Activated CD8-positive, alpha-beta T cell treated with anti-CD3 and anti-CD28 coated beads for 36 hours (primary cell): ENCODE results near the gene TMEM161A. TPM values are rescaled to one million over a fixed set of nuclear protein-coding genes. Genes with fewer than 3 reads are reported as not detected.

Experiments used
- ATAC-seq: fragments of 200-7000 bp; cut with Tn5 transposase; one replicate; pipeline ENCODE4 v1.10.0; 2021; ENCODE audit warnings: mild to moderate bottlenecking, moderate library complexity
- CTCF ChIA-PET: fragments of 350-600 bp; sonication (Branson Sonifier 250); formaldehyde crosslinking; loops from one replicate; lab custom pipeline; 2021; ENCODE audit warnings: antibody characterized with exemption; lab: Charles Lee
- POLR2A ChIA-PET: fragments of 350-600 bp; sonication (Branson Sonifier 250); formaldehyde crosslinking; loops from one replicate; lab custom pipeline; 2021; ENCODE audit warnings: antibody characterized with exemption; lab: Charles Lee
- DNase-seq: peaks from one replicate; pipeline ENCODE4 v3.0.0-alpha.2; 2020
- H3K27ac Mint-ChIP-seq: one replicate; pipeline ENCODE4 v1.8.0; 2021; ENCODE audit warnings: mild to moderate bottlenecking, mixed read lengths
- H3K27me3 Mint-ChIP-seq: one replicate; pipeline ENCODE4 v1.8.0; 2021; ENCODE audit warnings: mixed read lengths
- H3K36me3 Mint-ChIP-seq: one replicate; pipeline ENCODE4 v1.8.0; 2021; ENCODE audit warnings: low read depth, mixed read lengths
- H3K4me1 Mint-ChIP-seq: one replicate; pipeline ENCODE4 v1.8.0; 2021; ENCODE audit warnings: low read depth, mixed read lengths
- H3K4me3 Mint-ChIP-seq: one replicate; pipeline ENCODE4 v1.8.0; 2021; ENCODE audit warnings: mild to moderate bottlenecking, moderate library complexity, mixed read lengths
- H3K9me3 Mint-ChIP-seq: one replicate; pipeline ENCODE4 v1.8.0; 2021; ENCODE audit warnings: mixed read lengths
- CTCF ChIP-seq: fragments of 200-600 bp; IDR thresholded peaks from one replicate; pipeline ENCODE4 v1.8.0; 2022; ENCODE audit warnings: antibody characterized with exemption, mild to moderate bottlenecking
- intact Hi-C: fragments of 100-400 bp; cut with micrococcal nuclease; formaldehyde crosslinking; loops from one replicate; pipeline ENCODE4 v1.10.0; 2022
- total RNA-seq, 2 experiments: library from RNA; stranded (reverse); gene quantifications; one replicate each; pipeline ENCODE4 v1.2.3, GENCODE V29; 2021

Gene TMEM161A
- total RNA-seq, 2 experiments from 2014 or later = 24.4 to 26.2 TPM

GRCh38 chr19:19078801-19079200, 59.5 kb downstream of the TMEM161A start:
- ChIA-PET CTCF (no interaction called here), POLR2A (interaction anchor here (1.2 kb wide), 1 partner anchor 10 kb away, joined by 5 read pairs; no protein-coding TSS in a partner anchor)
- DNase-seq (no peak), ATAC-seq (no peak)
- no peak overlapping the region for H3K27ac Mint-ChIP-seq
- H3K36me3 Mint-ChIP-seq = peaks cover 3% of the 10 kb centered on the region
- no peaks in the 10 kb centered on the region for H3K27me3 Mint-ChIP-seq
- intact Hi-C loops = no loop called here
- H3K4me3 Mint-ChIP-seq = no peak overlapping the region
- H3K9me3 Mint-ChIP-seq = no peaks in the 10 kb centered on the region
- no peak for TF ChIP-seq CTCF
- H3K4me1 Mint-ChIP-seq = peaks cover 5% of the 10 kb centered on the region

DNA sequence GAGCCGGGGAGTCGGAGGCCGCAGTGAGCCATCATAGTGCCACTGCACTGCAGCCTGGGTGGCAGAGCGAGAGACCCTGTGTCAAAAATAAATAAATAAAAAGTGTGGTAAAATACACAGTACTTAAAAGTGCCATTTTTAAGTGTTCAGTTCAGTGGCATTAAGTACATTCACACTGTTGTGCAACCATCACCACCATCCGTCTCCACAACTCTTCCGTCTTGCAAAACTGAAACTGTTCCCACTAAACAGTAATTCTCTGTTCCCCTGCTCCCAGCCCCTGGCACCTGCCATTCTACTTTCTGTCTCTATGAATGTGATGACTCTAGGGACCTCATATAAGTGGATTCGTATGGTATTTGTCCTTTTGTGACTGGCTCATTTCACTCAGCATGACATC, 61.2 kb downstream of the TMEM161A start:
- Mint-ChIP-seq H3K27ac (no peak overlapping the region), H3K27me3 (no peaks in the 10 kb centered on the region), H3K36me3 (peaks cover 3% of the 10 kb centered on the region), H3K9me3 (no peaks in the 10 kb centered on the region), H3K4me3 (no peak overlapping the region), H3K4me1 (peaks cover 9% of the 10 kb centered on the region)
- TF ChIP-seq CTCF = no peak
- ATAC-seq (no peak), DNase-seq (no peak)
- CTCF ChIA-PET = interaction anchor here (1.4 kb wide), 1 partner anchor 24 kb away, joined by 3 read pairs; no protein-coding TSS in a partner anchor
- intact Hi-C loops = no loop called here
- POLR2A ChIA-PET = no interaction called here

DNA sequence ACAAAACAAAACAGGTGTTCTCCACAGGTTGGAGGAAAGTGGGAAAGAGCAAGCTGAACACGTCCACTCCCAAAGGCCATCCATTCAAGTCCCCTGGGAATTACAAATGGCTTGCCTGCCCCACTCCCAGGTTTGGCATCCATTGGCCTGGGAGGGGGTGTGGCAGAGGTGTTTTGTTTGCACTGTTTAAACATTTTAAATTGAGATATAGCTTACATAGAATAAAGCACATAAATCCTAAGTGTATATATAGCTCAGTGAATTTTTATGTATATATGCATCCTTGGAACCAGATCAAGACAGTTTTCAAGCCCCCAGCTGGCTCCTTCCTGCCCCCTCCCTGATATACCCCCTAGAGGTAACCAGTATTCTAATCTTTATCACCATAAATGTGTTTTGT, 61.8 kb downstream of the TMEM161A start:
- Mint-ChIP-seq H3K27me3 (no peaks in the 10 kb centered on the region), H3K36me3 (peaks cover 3% of the 10 kb centered on the region), H3K27ac (no peak overlapping the region), H3K4me1 (peaks cover 9% of the 10 kb centered on the region), H3K9me3 (no peaks in the 10 kb centered on the region), H3K4me3 (no peak overlapping the region)
- intact Hi-C loops = no loop called here
- POLR2A ChIA-PET = no interaction called here
- DNase-seq = no peak
- CTCF ChIA-PET = interaction anchor here (1.4 kb wide), 1 partner anchor 24 kb away, joined by 3 read pairs; no protein-coding TSS in a partner anchor
- no peak for TF ChIP-seq CTCF
- ATAC-seq = no peak

GRCh38 chr19:19075126-19075525, 63.2 kb downstream of the TMEM161A start:
- Mint-ChIP-seq H3K36me3 (peaks cover 3% of the 10 kb centered on the region), H3K9me3 (no peaks in the 10 kb centered on the region), H3K4me1 (peaks cover 9% of the 10 kb centered on the region), H3K27ac (no peak overlapping the region), H3K27me3 (no peaks in the 10 kb centered on the region), H3K4me3 (no peak overlapping the region)
- no peak for ATAC-seq
- no peak for DNase-seq
- intact Hi-C loops = no loop called here
- no peak for TF ChIP-seq CTCF
- ChIA-PET CTCF (no interaction called here), POLR2A (interaction anchor here (0.6 to 0.8 kb wide), 2 partner anchors 10 to 15 kb away, joined by 3 to 4 read pairs; no protein-coding TSS in a partner anchor)

- intact Hi-C loops = no loop called here
- no peaks in the 10 kb centered on the region for H3K9me3 Mint-ChIP-seq
- no peaks in the 10 kb centered on the region for H3K27me3 Mint-ChIP-seq
- H3K36me3 Mint-ChIP-seq = peaks cover 3% of the 10 kb centered on the region
- ChIA-PET CTCF (no interaction called here), POLR2A (interaction anchor here (0.6 to 0.8 kb wide), 3 partner anchors 9 to 14 kb away, joined by 3 to 4 read pairs (median 3); no protein-coding TSS in a partner anchor)
- no peak overlapping the region for H3K4me3 Mint-ChIP-seq
- TF ChIP-seq CTCF = no peak
- no peak overlapping the region for H3K27ac Mint-ChIP-seq
- H3K4me1 Mint-ChIP-seq = peaks cover 12% of the 10 kb centered on the region
- no peak for ATAC-seq
- DNase-seq = no peak
These were observed 63.9 kb downstream of the TMEM161A start for GRCh38 chr19:19074196-19074882.
